OCI-LY7 (cell line): Measurements from ENCODE around the gene TTC24. TPM values are rescaled to one million over a fixed set of nuclear protein-coding genes. Genes with fewer than 3 reads are reported as not detected.

ENCODE experiments used
- BruUV-seq: library from RNA; stranded (reverse); fragments of 400-500 nt; replicated peaks from 2 replicates; lab custom pipeline; 2021; lab: Mats Ljungman, UMichigan
- CTCF ChIA-PET: fragments of 300-600 bp; sonication (Branson Sonifier 250); formaldehyde crosslinking; loops from one replicate; lab custom pipeline; 2022; ENCODE audit warnings: antibody characterized with exemption; ENCODE audit not compliant: unreplicated experiment; lab: Charles Lee
- POLR2A ChIA-PET: fragments of 300-600 bp; sonication (Branson Sonifier 250); formaldehyde crosslinking; loops from one replicate; lab custom pipeline; 2022; ENCODE audit warnings: antibody characterized with exemption; lab: Charles Lee
- DNase-seq: peaks from one replicate; pipeline ENCODE4 v3.0.0-alpha.2; 2015; ENCODE audit warnings: low spot score
- H2AFZ ChIP-seq: fragments of 200-600 bp; sonication (generic), shearing (Covaris generic); 2 replicates; pipeline ENCODE4 v1.6.1; 2014; ENCODE audit warnings: mild to moderate bottlenecking, antibody characterized with exemption, low read length, moderate library complexity
- H3K27ac ChIP-seq: fragments of 200-600 bp; sonication (generic); 2 replicates; pipeline ENCODE4 v1.5.1; 2014; ENCODE audit warnings: mixed run types, low read depth, mild to moderate bottlenecking, moderate library complexity, low read length, inconsistent platforms; ENCODE audit not compliant: poor library complexity, severe bottlenecking
- H3K36me3 ChIP-seq: fragments of 200-600 bp; sonication (generic); 2 replicates; pipeline ENCODE4 v1.6.1; 2014; ENCODE audit warnings: mild to moderate bottlenecking, antibody characterized with exemption, low read length, moderate library complexity, mixed read lengths; ENCODE audit not compliant: insufficient read depth
- H3K4me1 ChIP-seq: fragments of 200-600 bp; sonication (generic); 2 replicates; pipeline ENCODE4 v1.5.1; 2014; ENCODE audit warnings: mild to moderate bottlenecking, low read length; ENCODE audit not compliant: insufficient read depth, poor library complexity, severe bottlenecking
- H3K4me2 ChIP-seq: fragments of 200-600 bp; sonication (generic); 2 replicates; pipeline ENCODE4 v1.6.1; 2014; ENCODE audit warnings: mild to moderate bottlenecking, low read length
- H3K4me3 ChIP-seq: fragments of 200-600 bp; sonication (generic); 2 replicates; pipeline ENCODE4 v1.5.1; 2014; ENCODE audit warnings: mild to moderate bottlenecking, low read depth, low read length; ENCODE audit not compliant: poor library complexity, severe bottlenecking
- H3K79me2 ChIP-seq: fragments of 200-600 bp; sonication (generic); 2 replicates; pipeline ENCODE4 v1.6.1; 2016; ENCODE audit warnings: low read depth, mild to moderate bottlenecking, low read length, moderate library complexity, mixed read lengths; ENCODE audit not compliant: insufficient read depth
- H3K9me2 ChIP-seq: fragments of 200-600 bp; sonication (generic); 2 replicates; pipeline ENCODE4 v1.6.1; 2016; ENCODE audit warnings: mild to moderate bottlenecking, low read length, mixed read lengths; ENCODE audit not compliant: insufficient read depth
- H3K9me3 ChIP-seq: fragments of 200-600 bp; sonication (generic); 2 replicates; pipeline ENCODE4 v1.6.1; 2014; ENCODE audit warnings: mild to moderate bottlenecking, mixed run types, low read length, mixed read lengths
- H4K20me1 ChIP-seq: fragments of 200-600 bp; sonication (generic); 2 replicates; pipeline ENCODE4 v1.6.1; 2014; ENCODE audit warnings: mild to moderate bottlenecking, antibody characterized with exemption, low read length, moderate library complexity, mixed read lengths; ENCODE audit not compliant: insufficient read depth
- CTCF ChIP-seq: fragments of 200-600 bp; sonication (generic); conservative IDR thresholded peaks from 2 replicates; pipeline ENCODE4 v1.5.1; 2014; ENCODE audit warnings: mild to moderate bottlenecking, antibody characterized with exemption, low read length, moderate library complexity, mixed read lengths
- EZH2phosphoT487 ChIP-seq: fragments of 200-600 bp; sonication (generic); IDR thresholded peaks from 2 replicates; pipeline ENCODE4 v1.6.1; 2018; ENCODE audit warnings: low read depth, borderline replicate concordance, mild to moderate bottlenecking, mixed run types, antibody characterized with exemption, low read length, moderate library complexity, mixed read lengths
- intact Hi-C: fragments of 100-400 bp; cut with micrococcal nuclease; formaldehyde crosslinking; loops from one replicate; pipeline ENCODE4 v1.10.0; 2022; ENCODE audit not compliant: unreplicated experiment
- total RNA-seq, 2 experiments: library from RNA; depleted of rRNA in 1 of 2; stranded (reverse); fragments of >200 nt in 1 of 2; shearing (Covaris generic) in 1 of 2; gene quantifications; 2 replicates each; pipeline ENCODE4 v1.2.3, GENCODE V29; 2014 to 2022

Gene TTC24
- total RNA-seq, 2 experiments from 2014 or later = 2.8 to 11.9 TPM

- Histone ChIP-seq H4K20me1 (no peaks in the 10 kb centered on the region), H3K9me3 (no peaks in the 10 kb centered on the region), H3K79me2 (no peaks in the 10 kb centered on the region), H3K4me3 (no peak overlapping the region), H3K9me2 (no peaks in the 10 kb centered on the region), H3K4me1 (no peaks in the 10 kb centered on the region), H2AFZ (no peak overlapping the region), H3K36me3 (peaks cover 46% of the 10 kb centered on the region), H3K27ac (no peak overlapping the region), H3K4me2 (no peak overlapping the region)
- ChIA-PET CTCF (no interaction called here), POLR2A (no interaction called here)
- DNase-seq = no peak
- no peak for TF ChIP-seq CTCF
- no peak for TF ChIP-seq EZH2phosphoT487
- BruUV-seq = no TSS peak
- intact Hi-C loops = no loop called here
These were observed 18.8 kb upstream of the TTC24 start for GRCh38 chr1:156560585-156561163.

GRCh38 chr1:156565519-156565918, 14.0 kb upstream of the TTC24 start:
- no peak for DNase-seq
- no peak overlapping the region for H3K4me3 ChIP-seq
- H3K4me1 ChIP-seq = no peaks in the 10 kb centered on the region
- H3K9me3 ChIP-seq = no peaks in the 10 kb centered on the region
- TF ChIP-seq CTCF (no peak), EZH2phosphoT487 (no peak)
- CTCF ChIA-PET = no interaction called here
- H2AFZ ChIP-seq = no peak overlapping the region
- no peak overlapping the region for H3K27ac ChIP-seq
- no peaks in the 10 kb centered on the region for H3K79me2 ChIP-seq
- H4K20me1 ChIP-seq = no peaks in the 10 kb centered on the region
- POLR2A ChIA-PET = no interaction called here
- H3K4me2 ChIP-seq = no peak overlapping the region
- peaks cover 47% of the 10 kb centered on the region for H3K36me3 ChIP-seq
- intact Hi-C loops = loop anchor here (5.0 kb wide), 1 partner anchor 38 kb away; no protein-coding TSS in a partner anchor
- no peaks in the 10 kb centered on the region for H3K9me2 ChIP-seq
- no TSS peak for BruUV-seq

DNA sequence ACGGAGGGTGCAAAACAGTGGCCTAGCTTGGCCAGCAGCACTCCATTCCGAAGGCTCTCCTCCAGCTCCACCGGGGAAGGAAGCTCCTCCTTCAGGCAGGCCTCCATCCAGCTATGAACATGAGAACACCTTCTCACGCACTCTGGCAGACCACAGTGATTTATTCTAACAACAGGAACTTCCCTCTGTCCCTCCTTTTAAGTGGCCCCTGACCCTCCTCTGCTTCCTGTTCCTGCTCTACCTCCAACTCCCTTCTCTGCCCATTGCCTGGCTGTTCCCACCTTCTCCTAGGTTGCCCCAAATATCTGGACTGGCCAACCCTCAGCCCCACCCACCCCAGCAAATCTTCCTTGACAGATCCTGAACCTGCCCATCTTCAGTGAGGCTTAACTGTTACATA, 13.1 kb upstream of the TTC24 start:
- intact Hi-C loops = loop anchor here (5.0 kb wide), 1 partner anchor 39 kb away; no protein-coding TSS in a partner anchor
- CTCF ChIA-PET = interaction anchor here (0.6 kb wide), 1 partner anchor 100 kb away, joined by 11 read pairs; no protein-coding TSS in a partner anchor

More for the DNA sequence above, 13.1 kb upstream of the TTC24 start:
- H3K36me3 ChIP-seq = peaks cover 42% of the 10 kb centered on the region
- TF ChIP-seq EZH2phosphoT487 = no peak
- no peak for TF ChIP-seq CTCF
- no TSS peak for BruUV-seq
- no peaks in the 10 kb centered on the region for H3K79me2 ChIP-seq
- no peak overlapping the region for H3K4me3 ChIP-seq
- H3K9me3 ChIP-seq = no peaks in the 10 kb centered on the region
- H3K27ac ChIP-seq = no peak overlapping the region
- no peak overlapping the region for H3K4me2 ChIP-seq
- no peak for DNase-seq
- no peaks in the 10 kb centered on the region for H4K20me1 ChIP-seq
- no peak overlapping the region for H2AFZ ChIP-seq
- POLR2A ChIA-PET = interaction anchor here (0.7 to 1.6 kb wide), 3 partner anchors 15 to 51 kb away, joined by 3 to 4 read pairs (median 4); no protein-coding TSS in a partner anchor
- H3K9me2 ChIP-seq = no peaks in the 10 kb centered on the region
- peaks cover 5% of the 10 kb centered on the region for H3K4me1 ChIP-seq
